NT2/D1 (cell line): Measurements from ENCODE around the gene STK38L.
A peak's percentile ranks its signal among the peaks of the same experiment; 100 is the strongest.

Experiments used
- DNase-seq: peaks from one replicate; pipeline ENCODE4 v3.0.0-alpha.2; 2011; ENCODE audit warnings: low read depth, low spot score
- H3K27me3 ChIP-seq: 2 replicates; pipeline ENCODE4 v1.6.0; 2011; ENCODE audit warnings: mild to moderate bottlenecking; ENCODE audit not compliant: insufficient read length, insufficient read depth
- H3K36me3 ChIP-seq: 2 replicates; pipeline ENCODE4 v1.6.1; 2011; ENCODE audit warnings: mild to moderate bottlenecking, low read length, mixed read lengths; ENCODE audit not compliant: insufficient read depth, insufficient read length
- H3K4me1 ChIP-seq: 2 replicates; pipeline ENCODE4 v1.5.1; 2011; ENCODE audit not compliant: insufficient read depth, insufficient read length
- H3K4me3 ChIP-seq: 2 replicates; pipeline ENCODE4 v1.5.1; 2011; ENCODE audit warnings: low read depth; ENCODE audit not compliant: insufficient read length
- H3K9ac ChIP-seq: 2 replicates; pipeline ENCODE4 v1.6.0; 2011; ENCODE audit warnings: low read depth; ENCODE audit not compliant: insufficient read length
- H3K9me3 ChIP-seq: 2 replicates; pipeline ENCODE4 v1.5.1; 2011; ENCODE audit warnings: mild to moderate bottlenecking, low read length; ENCODE audit not compliant: insufficient read depth
- SUZ12 ChIP-seq: IDR thresholded peaks from 2 replicates; pipeline ENCODE4 v1.6.1; 2011; ENCODE audit not compliant: insufficient read length, insufficient read depth; ENCODE audit errors: extremely low read depth
- YY1 ChIP-seq: IDR thresholded peaks from 2 replicates; pipeline ENCODE4 v1.6.1; 2011; ENCODE audit not compliant: insufficient read length, insufficient read depth
- ZNF274 ChIP-seq: IDR thresholded peaks from 2 replicates; pipeline ENCODE4 v1.6.1; 2011; ENCODE audit warnings: mild to moderate bottlenecking, low read depth, low read length

STK38L gene

GRCh38 chr12:27243804-27244688 is at the start of gene STK38L:
Gene STK38L (plus strand): TSS chr12:27244286. CDS start chr12:27297721, 53,435 bp downstream.
- Histone ChIP-seq H3K9me3 (peaks cover 13% of the 10 kb centered on the region; the same call in 1 of the 2 replicates), H3K9ac (peak within 1 kb of the TSS; percentile 88), H3K4me1 (no peaks in the 10 kb centered on the region), H3K36me3 (no peaks in the 10 kb centered on the region), H3K4me3 (peak within 1 kb of the TSS; percentile 84), H3K27me3 (peaks cover 3% of the 10 kb centered on the region)
- peak; percentile 100 for DNase-seq
- TF ChIP-seq ZNF274 = no peak
- TF ChIP-seq YY1 = no peak
- no peak for TF ChIP-seq SUZ12

- H3K27me3 ChIP-seq = no peaks in the 10 kb centered on the region
- H3K36me3 ChIP-seq = no peaks in the 10 kb centered on the region
- no peaks in the 10 kb centered on the region for H3K4me1 ChIP-seq
- no peak overlapping the region for H3K4me3 ChIP-seq
- TF ChIP-seq SUZ12 (no peak), ZNF274 (no peak), YY1 (no peak)
- no peaks in the 10 kb centered on the region for H3K9me3 ChIP-seq
- H3K9ac ChIP-seq = no peak overlapping the region
- DNase-seq = no peak
These were observed 49.4 kb upstream of the STK38L start for GRCh38 chr12:27194644-27195043.

GRCh38 chr12:27198036-27198435 is 46.0 kb upstream of the STK38L start:
- H3K4me3 ChIP-seq = no peak overlapping the region
- H3K9me3 ChIP-seq = no peaks in the 10 kb centered on the region
- no peaks in the 10 kb centered on the region for H3K36me3 ChIP-seq
- H3K27me3 ChIP-seq = no peaks in the 10 kb centered on the region
- TF ChIP-seq SUZ12 (no peak), ZNF274 (no peak), YY1 (no peak)
- no peaks in the 10 kb centered on the region for H3K4me1 ChIP-seq
- no peak overlapping the region for H3K9ac ChIP-seq
- no peak for DNase-seq

GRCh38 chr12:27199638-27200300 is 44.3 kb upstream of the STK38L start:
- DNase-seq = no peak
- no peak for TF ChIP-seq YY1
- TF ChIP-seq ZNF274 = no peak
- no peak for TF ChIP-seq SUZ12
- no peaks in the 10 kb centered on the region for H3K9me3 ChIP-seq
- no peak overlapping the region for H3K4me3 ChIP-seq
- no peak overlapping the region for H3K9ac ChIP-seq
- H3K36me3 ChIP-seq = no peaks in the 10 kb centered on the region
- no peaks in the 10 kb centered on the region for H3K27me3 ChIP-seq
- H3K4me1 ChIP-seq = no peaks in the 10 kb centered on the region

- Histone ChIP-seq H3K9me3 (no peaks in the 10 kb centered on the region), H3K9ac (no peak overlapping the region), H3K27me3 (no peaks in the 10 kb centered on the region), H3K36me3 (no peaks in the 10 kb centered on the region), H3K4me1 (no peaks in the 10 kb centered on the region), H3K4me3 (no peak overlapping the region)
- no peak for DNase-seq
- TF ChIP-seq ZNF274 (no peak), SUZ12 (no peak), YY1 (no peak)
These were observed 42.9 kb upstream of the STK38L start for GRCh38 chr12:27201169-27201568.

GRCh38 chr12:27206801-27207502 is 37.1 kb upstream of the STK38L start:
- Histone ChIP-seq H3K9ac (no peak overlapping the region), H3K27me3 (no peaks in the 10 kb centered on the region), H3K9me3 (peaks cover 14% of the 10 kb centered on the region), H3K36me3 (no peaks in the 10 kb centered on the region), H3K4me3 (no peak overlapping the region), H3K4me1 (no peaks in the 10 kb centered on the region)
- TF ChIP-seq SUZ12 (no peak), YY1 (no peak), ZNF274 (no peak)
- DNase-seq = no peak
